Nasal cavity respiratory epithelium epithelial cell of viscerocranial mucosa (primary cell): Measurements from ENCODE around the gene NAA11. TPM values are rescaled to one million over a fixed set of nuclear protein-coding genes. Genes with fewer than 3 reads are reported as not detected.

ENCODE experiments used
- total RNA-seq: library from RNA; depleted of rRNA; stranded (reverse); fragments of >200 nt; gene quantifications from 2 replicates; pipeline ENCODE4 v1.2.3, GENCODE V29; 2014

The NAA11 gene
- not detected in 2 replicates for total RNA-seq

GRCh38 chr4:79325864-79326328 lies at the start of gene NAA11:
Gene NAA11 (minus strand): TSS chr4:79326061. CDS start chr4:79325877, 184 bp downstream.

Other genes starting within 250 kb of the NAA11 start
- gene GK2, start 82.2 kb upstream of the NAA11 start, total RNA-seq: not detected in 2 replicates